H9 (cell line): Measurements from ENCODE around the gene AKNAD1. TPM values are rescaled to one million over a fixed set of nuclear protein-coding genes. Genes with fewer than 3 reads are reported as not detected.

ENCODE experiments used
- DNase-seq: peaks from one replicate; pipeline ENCODE4 v3.0.0-alpha.2; 2017
- H2AFZ ChIP-seq: one replicate; pipeline ENCODE4 v1.6.1; 2013; ENCODE audit warnings: mild to moderate bottlenecking, low read length, control low read depth, moderate library complexity
- H2AK5ac ChIP-seq: 2 replicates; pipeline ENCODE4 v1.6.1; 2013; ENCODE audit warnings: low read length, control low read depth, mixed read lengths; ENCODE audit not compliant: insufficient read length
- H2BK120ac ChIP-seq: one replicate; pipeline ENCODE4 v1.6.1; 2013; ENCODE audit warnings: low read depth, mild to moderate bottlenecking, low read length, control low read depth, inconsistent platforms; ENCODE audit not compliant: poor library complexity, severe bottlenecking
- H2BK12ac ChIP-seq: 2 replicates; pipeline ENCODE4 v1.6.1; 2013; ENCODE audit warnings: low read length, control low read depth, mixed read lengths, low read depth; ENCODE audit not compliant: insufficient read length
- H2BK15ac ChIP-seq: 2 replicates; pipeline ENCODE4 v1.6.1; 2013; ENCODE audit warnings: low read depth, low read length, control low read depth
- H2BK20ac ChIP-seq: one replicate; pipeline ENCODE4 v1.6.1; 2013; ENCODE audit warnings: low read depth, mild to moderate bottlenecking, low read length, control low read depth, inconsistent platforms; ENCODE audit not compliant: poor library complexity, severe bottlenecking
- H2BK5ac ChIP-seq: 2 replicates; pipeline ENCODE4 v1.6.1; 2013; ENCODE audit warnings: low read length, control low read depth, mixed read lengths; ENCODE audit not compliant: insufficient read length
- H3K14ac ChIP-seq: 2 replicates; pipeline ENCODE4 v1.6.1; 2013; ENCODE audit warnings: low read length, control low read depth; ENCODE audit not compliant: insufficient read depth
- H3K18ac ChIP-seq: 2 replicates; pipeline ENCODE4 v1.6.1; 2013; ENCODE audit warnings: low read depth, mild to moderate bottlenecking, mixed read lengths, low read length, control low read depth; ENCODE audit not compliant: insufficient read length
- H3K23ac ChIP-seq: 2 replicates; pipeline ENCODE4 v1.6.1; 2013; ENCODE audit warnings: low read length, control low read depth, mixed read lengths, low read depth; ENCODE audit not compliant: insufficient read length
- H3K23me2 ChIP-seq: 2 replicates; pipeline ENCODE4 v1.6.1; 2013; ENCODE audit warnings: low read depth, mild to moderate bottlenecking, mixed read lengths, low read length, control low read depth; ENCODE audit not compliant: insufficient read length, poor library complexity, severe bottlenecking
- H3K27ac ChIP-seq: 2 replicates; pipeline ENCODE4 v1.5.1; 2013; ENCODE audit warnings: low read length, control low read depth, mixed read lengths, low read depth; ENCODE audit not compliant: insufficient read length
- H3K27me3 ChIP-seq: 2 replicates; pipeline ENCODE4 v1.6.1; 2013; ENCODE audit warnings: low read length, control low read depth, inconsistent platforms; ENCODE audit not compliant: insufficient read depth
- H3K4ac ChIP-seq: 2 replicates; pipeline ENCODE4 v1.6.1; 2013; ENCODE audit warnings: low read depth, mild to moderate bottlenecking, control low read depth, inconsistent platforms, low read length, moderate library complexity
- H3K4me1 ChIP-seq: 2 replicates; pipeline ENCODE4 v1.6.1; 2013; ENCODE audit warnings: low read length, control low read depth, inconsistent platforms; ENCODE audit not compliant: insufficient read depth
- H3K4me2 ChIP-seq: 2 replicates; pipeline ENCODE4 v1.6.1; 2013; ENCODE audit warnings: low read length, control low read depth, mixed read lengths; ENCODE audit not compliant: insufficient read length, insufficient read depth
- H3K56ac ChIP-seq: 2 replicates; pipeline ENCODE4 v1.6.1; 2013; ENCODE audit warnings: low read depth, mild to moderate bottlenecking, mixed read lengths, low read length, control low read depth; ENCODE audit not compliant: insufficient read length
- H3K79me1 ChIP-seq: 2 replicates; pipeline ENCODE4 v1.6.1; 2013; ENCODE audit warnings: low read depth, mild to moderate bottlenecking, moderate library complexity, low read length, control low read depth, inconsistent platforms; ENCODE audit not compliant: insufficient read depth, poor library complexity, severe bottlenecking
- H3K79me2 ChIP-seq: 2 replicates; pipeline ENCODE4 v1.6.1; 2013; ENCODE audit warnings: low read length, control low read depth, inconsistent platforms; ENCODE audit not compliant: insufficient read depth
- H3K9ac ChIP-seq: 2 replicates; pipeline ENCODE4 v1.6.1; 2013; ENCODE audit warnings: low read length, control low read depth, mixed read lengths; ENCODE audit not compliant: insufficient read length; ENCODE audit errors: extremely low read depth
- H3K9me3 ChIP-seq: one replicate; pipeline ENCODE4 v1.6.1; 2013; ENCODE audit warnings: low read depth, low read length, inconsistent platforms; ENCODE audit not compliant: control insufficient read depth
- H3T11ph ChIP-seq: one replicate; pipeline ENCODE4 v1.6.1; 2013; ENCODE audit warnings: mild to moderate bottlenecking, low read length, control low read depth, inconsistent platforms
- H4K20me1 ChIP-seq: one replicate; pipeline ENCODE4 v1.6.1; 2013; ENCODE audit not compliant: control insufficient read depth, insufficient read length, insufficient read depth
- H4K5ac ChIP-seq: 2 replicates; pipeline ENCODE4 v1.6.1; 2013; ENCODE audit warnings: low read depth, mild to moderate bottlenecking, mixed read lengths, low read length, control low read depth; ENCODE audit not compliant: insufficient read length
- H4K8ac ChIP-seq: replicated peaks from 2 replicates; pipeline ENCODE4 v1.6.1; 2013; ENCODE audit warnings: low read length, control low read depth, mixed read lengths, low read depth; ENCODE audit not compliant: insufficient read length
- H4K91ac ChIP-seq: 2 replicates; pipeline ENCODE4 v1.6.1; 2013; ENCODE audit warnings: low read depth, mild to moderate bottlenecking, moderate library complexity, mixed read lengths, low read length, control low read depth; ENCODE audit not compliant: insufficient read length
- H3K27ac Mint-ChIP-seq, 3 experiments: 2 replicates in 2 of 3; 3 replicates in 1 of 3; pipeline ENCODE4 v1.8.0; 2020 to 2021; ENCODE audit warnings: mixed read lengths in 3 of 3, mild to moderate bottlenecking in 1 of 3, moderate library complexity in 1 of 3
- H3K27me3 Mint-ChIP-seq: 2 replicates; pipeline ENCODE4 v1.8.0; 2021; ENCODE audit warnings: low read depth, mild to moderate bottlenecking, moderate library complexity, mixed read lengths
- H3K36me3 Mint-ChIP-seq, 3 experiments: 2 replicates in 2 of 3; 3 replicates in 1 of 3; pipeline ENCODE4 v1.8.0; 2020 to 2021; ENCODE audit warnings: low read depth in 3 of 3, mixed read lengths in 3 of 3; ENCODE audit not compliant: insufficient read depth in 1 of 3
- H3K4me1 Mint-ChIP-seq, 2 experiments: 2 replicates each; pipeline ENCODE4 v1.8.0; 2020; ENCODE audit warnings: mixed read lengths in 2 of 2
- H3K4me3 Mint-ChIP-seq, 2 experiments: 2 replicates in 1 of 2; 3 replicates in 1 of 2; pipeline ENCODE4 v1.8.0; 2020 to 2021; ENCODE audit warnings: mild to moderate bottlenecking in 2 of 2, mixed read lengths in 2 of 2, moderate library complexity in 1 of 2
- H3K9me3 Mint-ChIP-seq, 2 experiments: 2 replicates in 1 of 2; 3 replicates in 1 of 2; pipeline ENCODE4 v1.8.0; 2020; ENCODE audit warnings: mild to moderate bottlenecking in 2 of 2, mixed read lengths in 2 of 2, moderate library complexity in 1 of 2
- CTCF ChIP-seq: fragments of 200-600 bp; sonication (generic); conservative IDR thresholded peaks from 3 replicates; pipeline ENCODE4 v1.8.0; 2021; ENCODE audit warnings: antibody characterized with exemption, mild to moderate bottlenecking
- WGBS: extraction: QIAGEN DNeasy Blood & Tissue Kit; methylation state at CpG from one replicate; pipeline ENCODE4 v1.1.7; 2013; ENCODE audit warnings: missing lambda C conversion rate, low lambda C conversion rate, mixed read lengths; ENCODE audit not compliant: insufficient read length; ENCODE audit errors: extremely low coverage; 5-methylcytosine and 5-hydroxymethylcytosine counted together
- total RNA-seq: library from RNA; stranded (reverse); gene quantifications from 2 replicates; pipeline ENCODE4 v1.2.1, GENCODE V29; 2021

Gene AKNAD1
- total RNA-seq, 1 experiment from 2014 or later, result not detected

GRCh38 chr1:108845446-108845845, 11.4 kb downstream of the AKNAD1 start:
- TF ChIP-seq CTCF, result no peak
- no peaks in the 10 kb centered on the region for H3K79me1 ChIP-seq
- no peaks in the 10 kb centered on the region for H3K4me1 ChIP-seq
- H3K27me3 Mint-ChIP-seq, result no peaks in the 10 kb centered on the region; the same call in 1 of the 2 replicates
- no peak overlapping the region for H2AK5ac ChIP-seq
- H3K18ac ChIP-seq, result no peak overlapping the region
- no peak overlapping the region for H3K27ac ChIP-seq
- H2BK20ac ChIP-seq, result no peak overlapping the region
- H3K14ac ChIP-seq, result no peak overlapping the region
- no peak overlapping the region for H4K5ac ChIP-seq
- no peak overlapping the region for H3K27ac Mint-ChIP-seq
- H3K23me2 ChIP-seq, result no peaks in the 10 kb centered on the region
- H3K23ac ChIP-seq, result no peak overlapping the region
- H2AFZ ChIP-seq, result no peak overlapping the region
- DNase-seq, result no peak
- peaks cover 17 to 24% of the 10 kb centered on the region in 2 experiments for H3K4me1 Mint-ChIP-seq
- no peak overlapping the region for H3K56ac ChIP-seq
- H4K8ac ChIP-seq, result no peak overlapping the region
- no peaks in the 10 kb centered on the region for H3K27me3 ChIP-seq
- no peak overlapping the region for H3K4me3 Mint-ChIP-seq
- no peaks in the 10 kb centered on the region for H4K20me1 ChIP-seq
- H3K79me2 ChIP-seq, result no peaks in the 10 kb centered on the region
- no peak overlapping the region for H2BK15ac ChIP-seq
- H2BK12ac ChIP-seq, result no peak overlapping the region
- H3K4me2 ChIP-seq, result no peak overlapping the region
- H2BK120ac ChIP-seq, result no peak overlapping the region
- no CpG with 5 or more reads among the region's 4 CpGs for WGBS
- H3K9ac ChIP-seq, result no peak overlapping the region
- no peak overlapping the region for H2BK5ac ChIP-seq
- no peaks in the 10 kb centered on the region for H3K9me3 ChIP-seq
- no peak overlapping the region for H3K4ac ChIP-seq
- H4K91ac ChIP-seq, result no peak overlapping the region
- H3T11ph ChIP-seq, result no peak overlapping the region
- H3K9me3 Mint-ChIP-seq, result no peaks in the 10 kb centered on the region
- no peaks in the 10 kb centered on the region; a peak in 1 of 7 replicates for H3K36me3 Mint-ChIP-seq
